Gastroesophageal sphincter (tissue), 4 donors: ENCODE results near the gene NRL. TPM values are rescaled to one million over a fixed set of nuclear protein-coding genes. Genes with fewer than 3 reads are reported as not detected.
A peak's percentile ranks its signal among the peaks of the same experiment; 100 is the strongest.

ENCODE experiments used
- ATAC-seq: fragments of 150-250 bp; one replicate; pipeline ENCODE4 v1.9.1; 2016; ENCODE audit warnings: mild to moderate bottlenecking, moderate library complexity
- H3K27ac ChIP-seq, 4 donors: fragments of 200-600 bp; sonication (generic) in 3 of 4; 1 replicate in 3 of 4; 2 replicates in 1 of 4; pipeline ENCODE4 v1.5.1; 2016 to 2019
- H3K27me3 ChIP-seq: fragments of 200-600 bp; sonication (generic); one replicate; pipeline ENCODE4 v1.5.1; 2019
- H3K36me3 ChIP-seq, 2 donors: fragments of 200-600 bp; sonication (generic); one replicate each; pipeline ENCODE4 v1.5.1; 2019; ENCODE audit warnings: control low read depth in 1 of 2
- H3K4me1 ChIP-seq, 3 donors: fragments of 200-600 bp; sonication (generic); 1 replicate in 2 of 3; 2 replicates in 1 of 3; pipeline ENCODE4 v1.5.1; 2016 to 2019; ENCODE audit warnings: control low read depth in 2 of 3
- H3K4me3 ChIP-seq, 2 donors: fragments of 200-600 bp; sonication (generic); one replicate each; pipeline ENCODE4 v1.5.1; 2019; ENCODE audit warnings: mild to moderate bottlenecking in 1 of 2, moderate library complexity in 1 of 2
- H3K9me3 ChIP-seq, 3 donors: fragments of 200-600 bp; sonication (generic); one replicate each; pipeline ENCODE4 v1.5.1; 2017 to 2019; ENCODE audit warnings: control low read depth in 2 of 3
- CTCF ChIP-seq, 4 experiments: fragments of 200-600 bp in 2 of 4; fragments of 450-650 bp in 2 of 4; sonication (generic) in 1 of 4; IDR thresholded peaks; one replicate each; pipeline ENCODE4 v1.5.1; 2017 to 2019; ENCODE audit warnings: antibody characterized with exemption in 4 of 4, mild to moderate bottlenecking in 2 of 4, moderate library complexity in 2 of 4
- EP300 ChIP-seq: sonication (generic); formaldehyde crosslinking; IDR thresholded peaks from one replicate; pipeline ENCODE4 v1.6.1; 2017; ENCODE audit warnings: antibody characterized with exemption, mild to moderate bottlenecking
- POLR2A ChIP-seq, 2 donors: fragments of 450-650 bp; IDR thresholded peaks; one replicate each; pipeline ENCODE4 v1.6.1; 2017; ENCODE audit warnings: antibody characterized with exemption in 2 of 2, mild to moderate bottlenecking in 2 of 2, moderate library complexity in 1 of 2
- POLR2AphosphoS5 ChIP-seq: sonication (generic); formaldehyde crosslinking; IDR thresholded peaks from one replicate; pipeline ENCODE4 v1.6.1; 2017; ENCODE audit warnings: antibody characterized with exemption
- WGBS, 2 donors: methylation state at CpG; one replicate each; pipeline ENCODE4 v1.1.5; 2018; ENCODE audit warnings: low coverage in 1 of 2; 5-methylcytosine and 5-hydroxymethylcytosine counted together
- total RNA-seq, 4 donors: library from RNA; depleted of rRNA; stranded (reverse); fragments of >200 nt; gene quantifications; one replicate each; pipeline ENCODE4 v1.1.0, GENCODE V29; 2016

Gene NRL
- total RNA-seq, 4 donors from 2014 or later = 0.81 to 10.4 (median 5.0) TPM; not detected in 1

- peak; percentile 96 for ATAC-seq
- peaks cover 0 to 68% (median 22%) of the 10 kb centered on the region in 3 donors for H3K4me1 ChIP-seq
- H3K9me3 ChIP-seq = no peaks in the 10 kb centered on the region
- TF ChIP-seq EP300 (no peak), POLR2A (IDR thresholded peaks at IDR 0.05) (peak; percentile 25 to 47), POLR2AphosphoS5 (peak; percentile 81)
- 0% methylated on average over 20 of the region's 57 CpGs for WGBS, 2 donors
- peak within 1 kb of the TSS; percentile 69 to 92 for H3K4me3 ChIP-seq
- peak within 1 kb of the TSS; percentile 78 to 98 (median 91) for H3K27ac ChIP-seq
- peaks cover 0 to 38% of the 10 kb centered on the region in 2 donors for H3K36me3 ChIP-seq
- no peaks in the 10 kb centered on the region for H3K27me3 ChIP-seq
Measured at GRCh38 chr14:24146978-24147760, 32.4 kb upstream of the NRL start, which contains the start of gene RNF31. Gene RNF31, plus strand, starts transcription at chr14:24147498. Its CDS starts 201 bp downstream, at chr14:24147699.

DNA sequence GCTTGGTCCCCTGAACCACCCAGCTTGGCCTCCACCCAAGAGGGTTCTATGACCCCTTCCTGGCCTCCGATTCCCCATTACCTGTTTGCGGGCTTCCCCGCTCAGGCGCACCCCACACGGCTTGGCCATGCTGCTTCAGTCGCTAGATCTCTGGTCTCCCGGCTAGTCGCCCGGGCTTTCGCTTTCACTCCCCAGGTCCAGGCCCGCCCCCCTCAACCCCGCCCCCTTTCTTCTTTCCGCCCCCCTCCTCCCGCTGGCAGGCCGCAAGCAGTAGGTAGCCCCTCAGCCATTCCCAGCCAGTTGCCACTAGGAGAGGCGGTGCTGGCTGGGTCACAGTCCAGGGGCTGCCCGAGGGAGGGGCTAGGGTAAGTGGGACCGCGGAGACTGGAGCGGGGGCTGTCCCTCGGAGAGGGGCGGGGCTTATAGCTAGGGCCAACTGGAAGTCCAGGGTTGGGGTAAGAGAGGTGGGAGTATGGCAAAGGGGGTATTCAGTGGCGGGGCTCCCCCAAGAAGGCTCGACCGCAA lies 31.8 kb upstream of the NRL start, which contains the start of gene PSME2:
PSME2 (minus strand) TSS at position 158 of the 525 bp plus-strand sequence; CDS start at position 129, 29 bp downstream.
- no peaks in the 10 kb centered on the region for H3K27me3 ChIP-seq
- H3K27ac ChIP-seq = peak within 1 kb of the TSS; percentile 78 to 98 (median 91)
- peaks cover 0 to 72% (median 25%) of the 10 kb centered on the region in 3 donors for H3K4me1 ChIP-seq
- peaks cover 0 to 32% of the 10 kb centered on the region in 2 donors for H3K36me3 ChIP-seq
- TF ChIP-seq POLR2AphosphoS5 (peak; percentile 57), EP300 (no peak)
- H3K9me3 ChIP-seq = no peaks in the 10 kb centered on the region
- peak; percentile 81 for ATAC-seq
- H3K4me3 ChIP-seq = peak within 1 kb of the TSS; percentile 69 to 92
- 0% methylated on average over 5 to 7 of the region's 25 CpGs for WGBS, 2 donors

- WGBS, 2 donors = 17 to 31% methylated on average over 6 to 7 of the region's 9 CpGs
- TF ChIP-seq POLR2A (IDR thresholded peaks at IDR 0.05) = no peak
- TF ChIP-seq POLR2AphosphoS5 = no peak
- H3K27me3 ChIP-seq = no peaks in the 10 kb centered on the region
- ATAC-seq = no peak
- no peaks in the 10 kb centered on the region for H3K9me3 ChIP-seq
- H3K36me3 ChIP-seq = peaks cover 0 to 25% of the 10 kb centered on the region in 2 donors
- H3K27ac ChIP-seq = peak overlapping the region; percentile 66 to 98 (median 91)
- H3K4me1 ChIP-seq = peaks cover 0 to 73% (median 25%) of the 10 kb centered on the region in 3 donors
- H3K4me3 ChIP-seq = peak overlapping the region; percentile 69 to 92
Measured at GRCh38 chr14:24145690-24146452, 31.1 kb upstream of the NRL start.

- peaks cover 0 to 73% (median 25%) of the 10 kb centered on the region in 3 donors for H3K4me1 ChIP-seq
- no peaks in the 10 kb centered on the region for H3K27me3 ChIP-seq
- no CpG with 5 or more reads among the region's 2 CpGs for WGBS, 2 donors
- no peak for ATAC-seq
- no peaks in the 10 kb centered on the region for H3K9me3 ChIP-seq
- H3K4me3 ChIP-seq = no peak overlapping the region
- peak overlapping the region in 3 of 4 donors; percentile 15 to 91 (median 91) for H3K27ac ChIP-seq
- peaks cover 0 to 19% of the 10 kb centered on the region in 2 donors for H3K36me3 ChIP-seq
- no peak for TF ChIP-seq POLR2A (IDR thresholded peaks at IDR 0.05)
- no peak for TF ChIP-seq POLR2AphosphoS5
- TF ChIP-seq EP300 = no peak
- TF ChIP-seq CTCF (IDR thresholded peaks at IDR 0.05) = no peak
Measured at GRCh38 chr14:24145219-24145618, 30.5 kb upstream of the NRL start.

DNA sequence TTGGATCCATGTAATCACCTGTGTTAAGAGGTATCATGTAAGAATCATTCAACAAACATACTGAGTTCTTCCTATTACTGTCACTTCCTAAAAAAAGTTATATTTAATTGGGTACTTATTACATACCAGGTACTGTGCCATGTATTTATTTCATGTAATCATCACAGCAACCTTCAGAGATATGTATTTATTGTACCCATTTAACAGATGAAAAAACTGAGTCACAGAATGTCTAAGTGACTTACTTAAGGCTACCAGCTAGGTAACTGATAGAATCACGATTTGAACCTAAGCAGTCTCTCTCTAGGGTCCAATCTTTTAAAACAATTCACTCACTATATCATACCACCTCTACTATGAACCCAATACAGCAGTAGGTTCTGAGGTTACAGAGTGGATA lies 29.7 kb upstream of the NRL start:
- H3K36me3 ChIP-seq = peaks cover 0 to 14% of the 10 kb centered on the region in 2 donors
- 80 to 100% methylated on average over 1 of the region's 1 CpG for WGBS, 2 donors
- TF ChIP-seq POLR2A (IDR thresholded peaks at IDR 0.05) (no peak), CTCF (IDR thresholded peaks at IDR 0.05) (no peak), POLR2AphosphoS5 (no peak), EP300 (no peak)
- H3K4me3 ChIP-seq = no peak overlapping the region
- peaks cover 0 to 73% (median 33%) of the 10 kb centered on the region in 3 donors for H3K4me1 ChIP-seq
- H3K27ac ChIP-seq = peak overlapping the region in 1 of 4 donors; percentile 91
- ATAC-seq = no peak
- no peaks in the 10 kb centered on the region for H3K9me3 ChIP-seq
- H3K27me3 ChIP-seq = no peaks in the 10 kb centered on the region

DNA sequence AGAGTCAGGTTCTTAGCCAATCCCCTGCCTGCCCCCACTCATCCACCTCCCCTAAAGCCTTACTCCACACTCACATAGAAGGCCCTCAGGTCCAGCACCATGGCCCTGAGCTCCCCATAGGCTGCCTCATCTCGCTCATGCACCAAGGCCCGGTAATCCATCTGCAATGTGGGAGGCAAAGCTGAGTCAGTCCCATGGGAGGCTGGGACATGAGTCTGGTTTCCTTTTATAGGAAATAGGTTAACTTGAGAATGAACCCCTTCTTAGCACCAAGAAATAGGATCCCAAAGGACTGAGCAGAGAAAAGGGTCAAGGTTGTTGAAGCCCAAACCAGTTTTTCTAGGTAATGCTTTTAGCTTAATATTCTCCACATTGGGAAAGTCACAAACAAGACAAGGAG lies 28.8 kb upstream of the NRL start:
- H3K4me3 ChIP-seq = no peak overlapping the region
- no peak for TF ChIP-seq CTCF (IDR thresholded peaks at IDR 0.05)
- no peak for TF ChIP-seq EP300
- no peak for TF ChIP-seq POLR2A (IDR thresholded peaks at IDR 0.05)
- no peak for TF ChIP-seq POLR2AphosphoS5
- no peak overlapping the region for H3K27ac ChIP-seq
- WGBS, 2 donors = no CpG with 5 or more reads among the region's 2 CpGs
- no peaks in the 10 kb centered on the region for H3K27me3 ChIP-seq
- peaks cover 0 to 73% (median 34%) of the 10 kb centered on the region in 3 donors for H3K4me1 ChIP-seq
- no peak for ATAC-seq
- no peaks in the 10 kb centered on the region for H3K9me3 ChIP-seq
- peaks cover 0 to 14% of the 10 kb centered on the region in 2 donors for H3K36me3 ChIP-seq
